GM21619 (cell line): ENCODE results near the gene TPRX1.
A peak's percentile ranks its signal among the peaks of the same experiment; 100 is the strongest.
"Not testable (repeated sequence)": the region's sequence is repeated elsewhere in the genome, so short reads cannot be mapped to it uniquely, and the experiment has no call there.

Source experiments
- ATAC-seq: cut with Tn5 transposase; IDR thresholded peaks from one replicate; pipeline ENCODE4 v1.9.1; 2021; ENCODE audit not compliant: unreplicated experiment

Gene TPRX1

DNA sequence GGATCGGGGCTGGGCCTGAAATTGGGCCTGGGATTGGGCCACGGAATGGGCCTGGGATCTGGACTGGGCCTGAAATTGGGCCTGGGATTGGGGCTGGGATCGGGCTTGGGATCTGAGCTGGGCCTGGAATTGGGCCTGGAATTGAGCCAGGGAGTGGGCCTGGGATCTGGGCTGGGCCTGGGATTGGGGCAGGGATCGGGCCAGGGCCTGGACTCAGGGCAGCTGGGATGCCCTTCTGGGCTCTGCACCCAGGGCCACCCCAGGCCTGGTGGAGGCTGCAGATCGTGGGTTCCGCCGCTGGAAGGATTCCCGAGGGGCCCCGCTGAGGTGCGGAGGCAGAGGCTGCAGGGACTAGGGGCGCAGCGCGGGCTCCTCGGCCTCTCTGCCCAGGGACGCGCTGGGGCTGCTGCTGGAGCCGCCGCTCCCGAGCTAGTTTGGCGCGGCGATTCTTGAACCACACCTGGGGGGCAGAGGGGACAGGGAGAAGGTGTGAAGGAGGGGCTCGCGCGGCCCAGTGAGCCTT, 1.8 kb downstream of the TPRX1 start:
- ATAC-seq: no peak

DNA sequence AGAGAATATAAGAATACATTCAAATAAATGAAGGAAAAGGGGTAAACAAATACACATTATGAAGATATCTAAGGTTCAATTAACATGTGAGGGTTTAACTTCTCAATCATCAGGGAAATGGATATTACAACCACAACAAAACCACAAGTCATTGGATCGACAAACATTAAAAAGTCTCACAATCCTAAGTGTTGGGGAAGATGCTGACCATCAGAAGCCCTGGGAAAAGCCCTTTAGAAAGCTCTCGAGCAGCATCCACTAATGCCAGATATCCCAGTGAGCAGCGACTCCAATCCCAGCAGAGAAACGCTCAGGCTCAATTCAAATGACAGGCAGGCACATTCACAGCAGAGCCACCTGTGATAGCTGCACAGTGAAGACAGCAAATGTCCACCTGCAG, 3.1 kb downstream of the TPRX1 start:
- no peak for ATAC-seq

DNA sequence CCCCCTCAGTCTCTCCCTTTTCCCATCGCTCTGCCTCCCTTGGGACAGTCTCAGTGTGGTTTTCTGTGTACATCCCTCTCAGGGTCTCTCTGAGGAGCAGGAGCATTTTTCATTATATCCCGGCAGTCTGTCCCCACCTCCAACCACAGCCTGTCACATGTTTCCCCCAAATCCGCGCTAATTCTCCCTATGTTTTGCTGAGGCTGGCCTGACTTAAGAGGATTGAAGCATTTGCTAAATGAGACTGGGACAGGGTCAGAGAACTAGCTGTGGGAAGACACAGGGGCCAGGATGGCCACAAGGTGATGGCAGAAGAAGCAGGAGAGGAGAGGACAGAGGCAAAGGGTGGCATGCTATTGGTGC, 5.5 kb downstream of the TPRX1 start:
- no peak for ATAC-seq

DNA sequence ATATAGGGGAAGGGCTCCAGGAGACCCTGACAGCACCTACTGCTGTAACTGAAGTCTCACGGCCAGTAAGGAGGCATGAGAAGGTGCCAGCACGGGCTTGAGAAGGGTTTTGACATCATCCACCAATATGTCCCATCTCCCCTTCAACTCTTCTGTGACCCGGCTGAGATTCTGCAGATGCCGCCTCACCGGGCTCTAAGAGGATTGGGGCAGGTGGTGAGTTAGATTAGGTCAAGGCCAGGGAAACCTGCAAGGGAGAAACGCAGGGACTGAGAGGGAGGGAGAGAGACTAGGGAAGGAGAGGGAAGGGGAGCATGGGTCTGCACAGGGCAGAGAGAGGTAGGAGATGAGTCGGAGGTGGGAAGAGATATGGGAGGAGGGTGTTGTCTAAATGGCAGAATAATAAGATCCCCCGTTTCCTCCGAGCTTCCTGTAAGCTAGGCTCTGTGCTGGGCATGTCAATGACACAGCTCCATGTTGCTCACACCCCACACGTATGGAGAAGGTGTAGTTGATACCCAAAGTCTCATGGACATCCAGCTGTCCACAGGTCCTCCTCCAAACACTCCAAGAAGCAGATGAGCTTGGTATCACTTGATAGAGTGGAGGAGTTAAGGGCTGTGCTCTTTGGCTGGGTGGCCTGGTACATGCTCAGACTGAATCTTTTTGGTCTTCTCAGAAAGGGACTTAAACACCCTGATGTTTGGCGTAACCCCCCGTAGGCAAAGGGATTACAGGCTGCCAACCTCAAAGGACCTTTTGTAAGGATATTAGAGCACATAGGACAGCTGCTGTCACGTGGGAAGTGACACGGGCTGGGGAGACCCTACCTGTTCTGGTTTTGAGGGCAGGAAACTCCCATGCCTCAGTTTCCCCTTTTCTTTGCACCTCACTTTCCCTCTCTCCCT, 6.1 kb downstream of the TPRX1 start:
- no peak for ATAC-seq

DNA sequence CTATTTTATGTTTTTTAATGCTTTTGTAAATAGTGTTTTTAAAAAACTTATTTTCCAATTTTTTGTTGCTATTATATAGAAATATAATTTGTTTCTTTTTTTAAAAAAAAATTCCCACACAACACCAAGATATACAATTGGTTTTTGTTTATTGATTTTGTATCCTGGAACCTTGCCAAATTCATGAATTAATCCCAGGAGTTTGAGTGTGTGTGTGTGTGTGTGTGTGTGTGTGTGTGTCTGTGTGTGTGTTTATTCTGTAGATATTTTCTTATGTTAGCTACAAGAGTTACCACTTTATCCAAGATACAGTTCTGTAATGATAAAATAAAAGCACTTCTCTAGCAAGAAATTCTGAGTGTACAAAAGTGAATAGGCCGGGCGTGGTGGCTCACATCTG, 7.6 kb downstream of the TPRX1 start:
- no peak for ATAC-seq

DNA sequence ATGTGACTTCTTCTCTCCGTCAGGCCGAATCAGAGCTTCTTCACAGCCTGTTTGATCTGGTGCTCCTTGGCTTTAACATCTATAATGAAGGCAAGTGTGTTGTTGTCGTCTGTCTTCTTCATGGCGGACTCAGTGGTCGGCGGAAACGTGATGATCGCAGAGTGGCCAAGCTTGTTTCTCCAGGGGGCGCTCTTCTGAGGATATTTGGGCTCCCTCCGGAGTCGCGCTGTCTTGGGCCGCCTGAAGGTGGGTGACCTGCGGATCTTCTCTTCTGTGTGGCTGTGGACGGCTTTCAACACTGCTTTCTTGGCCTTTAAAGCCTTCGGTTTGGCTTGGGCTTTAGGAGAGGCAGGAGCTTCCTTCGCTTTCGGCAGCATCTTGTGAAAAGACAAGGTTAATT, 9.8 kb downstream of the TPRX1 start:
- ATAC-seq: no peak

DNA sequence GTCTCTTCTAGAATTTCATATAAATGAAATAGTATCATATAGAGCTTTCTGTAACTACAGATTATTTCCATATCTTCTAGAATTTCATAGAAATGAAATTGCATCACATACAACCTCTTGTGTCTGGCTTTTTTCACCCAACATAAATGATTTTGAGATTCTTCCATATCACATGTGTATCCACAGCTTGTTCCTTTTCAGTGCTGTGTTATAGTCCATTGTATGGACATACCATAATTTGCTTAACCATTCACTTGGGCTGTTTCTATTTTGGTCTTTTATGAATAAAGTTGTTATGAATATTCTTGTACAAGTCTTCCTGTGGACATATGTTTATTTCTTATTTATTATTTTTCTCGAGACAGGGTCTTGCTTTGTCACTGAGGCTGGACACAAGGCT, 11.7 kb downstream of the TPRX1 start:
- no peak for ATAC-seq

DNA sequence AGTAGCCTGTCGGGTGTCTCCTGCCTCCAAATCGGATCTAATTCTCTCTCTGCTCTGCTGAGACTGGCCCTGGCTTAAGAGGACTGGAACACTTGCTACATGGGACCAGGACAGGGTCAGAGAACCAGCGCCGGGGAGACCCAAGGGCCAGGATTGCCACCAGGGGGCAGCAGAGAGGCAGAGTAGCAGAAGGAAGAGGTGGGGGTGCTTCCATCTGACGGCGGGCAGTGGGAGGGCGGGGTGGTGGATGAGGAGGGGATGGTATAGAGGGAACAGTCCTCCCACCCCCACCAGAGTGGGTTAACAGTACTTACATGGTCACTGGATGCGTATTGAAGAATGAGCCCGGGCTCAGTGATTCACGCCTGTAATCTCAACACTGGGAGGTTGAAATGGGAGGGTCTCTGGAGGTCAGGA, 13.9 kb downstream of the TPRX1 start:
- no peak for ATAC-seq

DNA sequence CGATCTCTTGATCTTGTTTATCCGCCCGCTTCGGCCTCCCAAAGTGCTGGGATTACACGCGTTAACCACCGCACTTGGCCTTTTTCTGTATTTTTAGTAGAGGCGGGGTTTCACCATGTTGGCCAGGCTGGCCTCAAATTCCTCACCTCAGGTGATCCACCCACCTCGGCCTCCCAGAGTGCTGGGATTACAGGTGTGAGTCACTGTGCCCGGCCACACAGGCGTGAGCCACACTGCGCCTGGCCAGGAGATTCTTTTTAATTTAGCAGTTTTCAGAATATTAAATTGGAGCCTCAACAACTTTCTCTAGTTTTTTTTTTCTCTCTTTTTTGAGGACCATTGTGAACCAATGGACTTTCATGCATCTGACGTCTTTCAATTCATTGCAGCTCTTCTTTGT, 14.5 kb downstream of the TPRX1 start:
- not testable (repeated sequence) for ATAC-seq

DNA sequence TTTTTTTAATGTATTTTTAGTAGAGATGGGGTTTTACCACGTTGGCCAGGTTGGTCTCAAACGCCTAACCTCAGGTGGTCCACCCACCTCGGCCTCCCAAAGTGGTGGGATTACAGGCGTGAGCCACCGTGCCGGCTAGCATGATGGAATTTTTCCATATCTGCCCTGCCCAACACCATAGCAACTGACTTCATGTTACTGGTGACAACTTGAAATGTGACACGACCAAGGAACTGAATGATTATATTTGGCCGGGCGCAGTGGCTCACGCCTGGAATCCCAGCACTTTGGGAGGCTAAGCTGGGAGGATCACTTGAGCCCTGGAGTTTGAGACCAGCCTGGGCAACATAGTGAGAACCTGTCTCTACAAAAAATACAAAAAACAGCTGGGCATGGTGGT, 17.0 kb downstream of the TPRX1 start:
- not testable (repeated sequence) for ATAC-seq

DNA sequence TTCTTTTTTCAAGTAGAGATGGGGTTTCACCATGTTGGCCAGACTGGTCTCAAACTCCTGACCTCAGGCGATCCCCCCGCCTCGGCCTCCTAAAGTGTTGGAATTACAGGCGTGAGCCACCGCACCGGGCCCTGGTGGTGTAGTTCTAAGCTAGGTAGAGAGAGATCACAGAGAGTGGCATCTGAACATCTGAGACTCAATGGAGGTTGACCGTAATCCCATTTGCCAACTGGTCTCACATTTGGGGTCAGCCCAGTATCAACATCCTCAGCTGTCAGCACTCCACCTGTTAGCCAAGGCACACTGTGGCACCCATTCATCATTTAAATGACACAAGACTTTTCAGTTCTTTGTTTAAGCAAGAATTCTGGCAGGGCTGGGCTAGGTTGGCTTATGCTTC, 17.8 kb downstream of the TPRX1 start:
- no peak for ATAC-seq

DNA sequence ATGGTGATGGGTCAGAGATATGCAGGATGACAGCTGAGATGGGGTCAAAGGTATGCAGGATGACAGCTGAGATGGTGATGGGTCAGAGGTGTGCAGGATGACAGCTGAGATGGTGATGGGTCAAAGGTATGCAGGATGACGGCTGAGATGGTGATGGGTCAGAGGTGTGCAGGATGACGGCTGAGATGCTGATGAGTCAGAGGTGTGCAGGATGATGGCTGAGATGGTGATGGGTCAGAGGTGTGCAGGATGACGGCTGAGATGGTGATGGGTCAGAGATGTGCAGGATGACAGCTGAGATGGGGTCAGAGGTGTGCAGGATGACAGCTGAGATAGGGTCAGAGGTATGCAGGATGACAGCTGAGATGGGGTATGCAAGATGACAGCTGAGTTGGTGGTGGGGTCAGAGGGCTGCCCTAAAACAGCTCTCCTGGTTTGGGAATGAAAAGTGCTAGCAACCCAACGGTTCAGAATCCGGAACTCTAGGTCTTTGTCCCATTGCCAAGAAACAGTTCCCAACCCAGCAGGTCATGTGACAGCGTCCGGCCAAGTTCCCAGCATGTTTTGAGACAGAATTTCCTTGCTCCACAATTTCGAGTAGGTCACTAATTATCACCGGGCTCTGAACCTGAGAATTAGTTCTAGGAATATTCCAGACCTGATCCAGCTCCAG, 22.6 kb downstream of the TPRX1 start:
- no peak for ATAC-seq

DNA sequence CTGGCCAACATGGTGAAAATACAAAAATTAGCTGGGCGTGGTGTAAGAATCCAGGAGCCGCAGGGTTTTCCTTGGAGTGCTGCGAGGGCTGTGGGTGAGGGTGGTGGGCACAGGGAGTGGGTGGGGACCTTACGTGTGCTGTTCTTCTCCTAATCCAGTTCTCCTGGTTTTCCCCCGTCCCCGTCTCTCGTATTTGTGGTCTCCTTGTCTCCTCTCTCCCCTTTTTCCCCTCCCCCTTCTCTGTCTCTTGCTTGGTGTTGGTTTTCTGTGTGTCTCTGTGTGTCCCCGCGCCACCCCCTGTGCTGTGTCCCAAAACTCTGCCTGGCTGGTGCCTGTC, 24.2 kb downstream of the TPRX1 start:
- no peak for ATAC-seq

DNA sequence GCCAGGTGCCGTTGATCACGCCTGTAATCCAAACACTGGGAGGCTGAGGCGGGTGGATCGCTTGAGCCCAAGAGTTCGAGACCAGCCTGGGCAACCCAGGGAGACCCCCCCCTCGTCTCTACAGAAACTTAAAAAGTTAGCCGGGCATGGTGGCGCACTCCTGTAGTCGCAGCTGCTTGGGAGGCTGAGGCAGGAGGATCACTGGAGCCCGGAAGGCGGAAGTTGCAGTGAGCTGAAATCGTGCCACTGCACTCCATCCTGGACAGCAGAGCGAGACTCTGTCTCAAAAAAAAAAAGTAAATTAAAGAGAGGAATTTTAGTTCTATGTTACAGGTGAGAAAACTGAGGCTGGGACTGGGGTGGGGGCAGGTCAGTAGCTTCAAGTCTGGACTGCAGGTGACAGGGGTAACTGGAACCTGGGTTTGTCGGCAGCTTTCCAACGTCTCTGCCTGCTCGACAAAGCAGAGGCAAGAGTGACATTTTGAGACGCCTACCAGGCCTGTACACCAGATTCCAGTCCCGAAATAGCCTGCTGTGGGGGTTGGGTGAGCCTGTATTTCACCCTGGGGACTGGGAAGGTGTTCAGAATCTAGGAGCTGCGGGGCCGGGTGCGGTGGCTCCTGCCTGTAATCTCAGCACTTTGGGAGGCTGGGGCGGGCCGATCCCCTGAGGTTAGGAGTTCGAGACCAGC, 24.7 kb downstream of the TPRX1 start:
- no peak for ATAC-seq

DNA sequence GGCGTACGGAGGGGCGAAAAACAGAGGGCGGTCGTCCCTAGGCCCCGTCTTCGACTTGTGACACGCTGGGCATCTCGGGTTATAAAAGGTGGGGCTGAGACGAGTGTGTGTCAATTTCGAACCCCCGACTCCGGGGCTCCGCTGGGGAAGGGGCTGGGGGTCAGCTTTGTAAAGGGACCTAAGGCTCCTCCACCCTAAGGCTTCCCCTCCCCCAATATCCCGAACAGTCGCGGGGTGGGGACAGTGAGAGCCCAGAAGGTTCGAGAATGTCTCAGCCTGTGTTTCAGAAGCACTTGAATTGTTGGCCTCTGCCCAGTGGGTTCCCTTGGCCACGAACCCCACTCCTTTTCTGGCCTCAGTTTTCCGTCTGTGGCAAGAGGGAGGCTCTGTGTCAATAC, 25.4 kb downstream of the TPRX1 start:
- ATAC-seq: no peak

DNA sequence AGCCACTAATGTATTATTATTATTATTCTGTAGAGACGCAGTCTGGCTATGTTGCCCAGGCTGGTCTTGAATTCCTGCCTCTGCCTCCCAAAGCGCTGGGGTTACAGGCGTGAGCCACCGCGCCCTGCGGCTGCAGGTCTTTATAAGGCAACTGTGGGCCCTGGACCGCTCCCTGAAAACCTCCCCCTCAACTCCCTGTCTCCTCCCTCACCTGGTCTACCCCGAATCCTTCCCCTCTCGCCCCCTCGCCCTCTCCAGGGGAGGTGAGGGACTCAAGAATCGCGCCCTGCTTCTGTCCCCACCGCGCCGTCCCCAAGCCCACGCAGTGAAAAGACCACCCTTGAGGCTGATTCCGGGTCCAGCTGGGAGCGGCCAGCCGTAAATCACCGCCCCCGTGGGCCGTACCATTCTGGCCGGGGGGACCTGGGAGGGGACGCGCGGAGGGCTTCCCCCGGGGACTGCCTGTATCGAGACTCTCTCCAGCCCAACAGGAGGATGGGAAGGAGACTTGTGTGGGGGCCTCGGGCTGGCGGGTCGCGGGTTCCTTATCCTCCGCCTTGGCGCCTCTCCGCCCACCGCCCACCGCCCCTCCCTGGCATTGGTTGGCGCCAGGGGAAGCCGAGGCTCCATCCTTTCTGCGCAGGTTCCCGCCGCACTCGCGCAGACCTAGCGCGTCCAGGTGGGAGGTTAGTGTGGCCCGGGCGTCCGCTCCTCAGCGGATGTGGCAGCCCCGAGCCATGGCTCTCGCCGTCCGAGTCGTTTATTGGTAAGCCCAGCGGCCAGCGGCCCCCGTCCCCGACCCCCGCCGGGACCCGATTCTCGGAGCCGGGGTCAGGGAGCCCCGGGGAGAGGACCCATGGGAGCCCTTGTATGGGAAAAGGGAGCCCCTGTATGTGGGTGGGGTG, 26.1 kb downstream of the TPRX1 start, which contains the start of gene SELENOW:
Gene SELENOW, plus strand, starts transcription at position 655 of the 905 bp plus-strand sequence. Its CDS starts 83 bp downstream, at position 738.
- peak; percentile 70 for ATAC-seq

DNA sequence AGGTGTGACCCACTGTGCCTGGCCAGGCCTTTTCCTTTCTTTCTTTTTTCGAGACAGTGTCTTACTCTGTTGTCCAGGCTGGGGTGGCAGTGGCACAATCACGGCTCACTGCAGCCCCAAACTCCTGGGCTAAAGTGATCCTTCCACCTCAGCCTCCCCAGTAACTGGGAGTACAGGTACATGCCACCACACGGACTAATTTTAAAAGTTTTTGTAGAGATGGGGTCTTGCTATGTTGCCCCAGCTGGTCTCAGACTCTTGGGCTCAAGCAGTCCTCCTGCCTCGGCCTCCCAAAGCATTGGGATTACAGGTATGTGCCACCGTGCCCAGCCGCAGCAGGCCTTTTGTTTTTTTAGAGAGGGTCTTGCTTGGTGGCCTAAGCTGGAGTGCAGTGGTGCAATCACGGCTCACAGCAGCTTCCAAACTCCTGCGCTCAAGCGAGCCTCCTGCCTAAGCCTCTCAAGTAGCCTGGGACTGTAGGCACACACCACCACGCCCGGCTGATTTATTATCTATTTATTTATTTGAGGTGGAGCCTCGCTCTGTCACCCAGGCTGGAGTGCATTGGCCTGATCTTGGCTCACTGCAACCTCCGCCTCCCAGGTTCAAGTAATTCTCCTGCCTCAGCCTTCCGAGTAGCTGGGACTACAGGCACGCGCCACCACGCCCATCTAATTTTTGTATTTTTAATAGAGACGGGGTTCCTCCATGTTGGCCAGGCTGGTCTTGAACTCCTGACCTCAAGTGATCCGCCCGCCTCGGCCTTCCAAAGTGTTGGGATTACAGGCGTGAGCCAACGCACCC, 26.9 kb downstream of the TPRX1 start:
- ATAC-seq: not testable (repeated sequence)

DNA sequence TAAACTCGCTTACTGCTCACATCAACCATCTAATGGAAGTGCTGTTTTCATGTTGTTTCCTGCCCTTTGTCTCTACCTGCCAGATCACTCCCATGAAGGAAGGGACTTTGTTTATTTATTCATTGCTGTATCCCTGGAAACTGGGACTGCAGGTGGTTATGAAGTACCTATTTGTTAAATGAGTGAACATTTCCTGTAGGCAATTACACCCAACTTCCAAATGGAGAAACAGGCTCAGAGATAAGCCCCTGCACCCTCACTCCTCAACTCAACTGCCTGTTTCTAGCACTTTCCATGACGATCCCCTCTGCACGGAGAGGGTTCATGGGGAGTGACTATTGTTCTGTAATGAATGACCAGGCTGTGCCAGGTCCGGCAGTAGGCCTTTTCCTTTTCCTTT, 27.8 kb downstream of the TPRX1 start:
- no peak for ATAC-seq

DNA sequence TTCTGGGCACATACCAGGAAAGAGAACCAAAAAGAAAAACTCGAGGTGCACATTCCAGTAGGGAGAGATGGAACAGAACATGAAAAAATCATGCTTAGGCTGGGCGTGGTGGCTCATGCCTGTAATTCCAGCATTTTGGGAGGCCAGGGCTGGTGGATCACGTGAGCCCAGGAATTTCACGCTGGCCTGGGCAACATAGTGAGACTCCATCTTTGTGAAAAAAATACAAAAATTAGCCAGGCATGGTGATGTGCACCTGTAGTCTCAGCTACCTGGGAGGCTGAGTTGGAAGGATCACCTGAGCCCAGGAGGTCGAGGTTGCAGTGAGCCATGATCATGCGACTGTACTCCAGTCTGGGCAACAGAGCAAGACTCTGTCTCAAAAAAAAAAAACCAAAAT, 33.1 kb downstream of the TPRX1 start:
- ATAC-seq: not testable (repeated sequence)

DNA sequence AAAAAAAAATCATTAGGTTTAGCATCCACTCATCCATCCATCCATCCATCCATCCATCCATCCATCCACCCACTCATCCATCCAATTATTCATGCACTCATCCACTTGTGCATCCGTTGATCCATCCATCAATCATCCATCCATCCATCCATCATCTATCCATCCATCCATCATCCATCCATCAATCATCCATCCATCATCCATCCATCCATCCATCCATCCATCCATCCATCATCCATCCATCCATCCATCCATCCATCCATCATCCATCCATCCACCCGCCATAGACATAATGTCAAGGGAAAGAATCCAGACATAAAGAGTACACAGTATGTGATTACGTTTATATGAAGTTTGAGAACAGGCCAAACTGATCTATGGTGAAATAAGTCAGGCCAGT, 34.8 kb downstream of the TPRX1 start:
- ATAC-seq: no peak
